ENCODE results near the gene ZNF345.

ZNF345 gene

DNA sequence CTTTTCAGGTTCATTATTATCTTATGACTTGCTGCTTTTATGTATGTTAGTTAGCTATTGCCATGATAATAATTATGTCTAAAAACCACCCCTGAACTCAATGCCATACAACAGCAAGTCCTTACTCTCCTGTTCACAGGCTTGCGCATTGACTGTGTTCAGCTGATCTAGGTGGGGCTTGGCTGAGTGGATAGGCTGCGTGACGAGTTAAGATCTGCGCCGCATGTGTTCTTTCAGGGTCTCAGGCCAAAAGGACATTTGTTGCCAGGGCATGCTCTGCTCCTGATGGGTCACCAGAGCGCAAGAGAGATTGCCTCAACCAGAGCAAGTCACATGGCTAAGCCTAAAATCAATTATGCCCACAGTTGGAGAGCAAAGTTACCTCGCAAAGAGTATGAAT is 66.3 kb downstream of the ZNF345 start:
- no peak for DNase-seq (ENCODE audit: low read depth in 3 of 3)

DNA sequence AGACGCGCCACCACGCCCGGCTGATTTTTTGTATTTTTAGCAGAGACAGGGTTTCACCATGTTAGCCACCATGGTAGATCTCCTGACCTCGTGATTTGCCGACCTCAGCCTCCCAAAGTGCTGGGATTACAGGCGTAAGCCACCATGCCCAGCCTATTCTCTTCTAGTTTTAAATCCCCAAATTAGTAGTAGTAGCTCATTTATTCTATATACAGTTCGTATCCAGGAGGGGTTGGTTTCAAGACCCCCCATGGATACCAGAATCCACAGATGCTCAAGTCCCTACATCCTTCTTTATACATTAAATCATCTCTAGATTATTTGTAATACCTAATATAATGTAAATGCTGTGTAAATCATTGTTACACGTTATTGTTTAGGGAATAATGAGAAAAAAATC is 67.4 kb downstream of the ZNF345 start:
- no peak for DNase-seq (ENCODE audit: low read depth in 3 of 3)
